Measurements from ENCODE around the gene GPRIN3.

GRCh38 chr4:89311433-89311832 is 3.8 kb upstream of the GPRIN3 start:
- TF ChIP-seq CTCF (IDR thresholded peaks at IDR 0.05) (no peak), POLR2AphosphoS5 (IDR thresholded peaks at IDR 0.05) (no peak), POLR2A (IDR thresholded peaks at IDR 0.05) (no peak), EP300 (IDR thresholded peaks at IDR 0.05) (no peak)
